Ishikawa (cell line): ENCODE results near the gene PLEKHH1.

Experiments used
- CEBPB ChIP-seq: IDR thresholded peaks from 2 replicates; pipeline ENCODE4 v1.6.1; 2012
- CREB1 ChIP-seq: IDR thresholded peaks from 2 replicates; pipeline ENCODE4 v1.6.1; 2012; ENCODE audit warnings: low read depth
- EGR1 ChIP-seq: IDR thresholded peaks from 2 replicates; pipeline ENCODE4 v1.6.1; 2012
- EP300 ChIP-seq: IDR thresholded peaks from 2 replicates; pipeline ENCODE4 v1.6.1; 2012; ENCODE audit warnings: borderline replicate concordance
- FOXM1 ChIP-seq: IDR thresholded peaks from 2 replicates; pipeline ENCODE4 v1.6.1; 2012; ENCODE audit warnings: low read depth, borderline replicate concordance
- MAX ChIP-seq: IDR thresholded peaks from 2 replicates; pipeline ENCODE4 v1.6.1; 2012
- NFIC ChIP-seq: IDR thresholded peaks from 2 replicates; pipeline ENCODE4 v1.6.1; 2012
- RAD21 ChIP-seq: IDR thresholded peaks from 2 replicates; pipeline ENCODE4 v1.6.1; 2012; ENCODE audit warnings: low read depth
- REST ChIP-seq: IDR thresholded peaks from 2 replicates; pipeline ENCODE4 v1.6.1; 2012; ENCODE audit warnings: low read depth, mild to moderate bottlenecking
- TAF1 ChIP-seq: IDR thresholded peaks from 2 replicates; pipeline ENCODE4 v1.6.1; 2012; ENCODE audit warnings: low read depth, mild to moderate bottlenecking
- TCF12 ChIP-seq: IDR thresholded peaks from 2 replicates; pipeline ENCODE4 v1.6.1; 2012; ENCODE audit warnings: low read depth
- TEAD4 ChIP-seq: IDR thresholded peaks from 2 replicates; pipeline ENCODE4 v1.6.1; 2012
- USF1 ChIP-seq: IDR thresholded peaks from 2 replicates; pipeline ENCODE4 v1.6.1; 2012
- YY1 ChIP-seq: IDR thresholded peaks from 2 replicates; pipeline ENCODE4 v1.6.1; 2012; ENCODE audit warnings: low read depth
- ZBTB7A ChIP-seq: IDR thresholded peaks from 2 replicates; pipeline ENCODE4 v1.6.1; 2012; ENCODE audit warnings: low read depth

PLEKHH1 gene

GRCh38 chr14:67609642-67610310, 76.7 kb downstream of the PLEKHH1 start:
- TF ChIP-seq USF1 (no peak), NFIC (no peak), FOXM1 (no peak), REST (no peak), TAF1 (no peak), EP300 (no peak), RAD21 (no peak), CREB1 (no peak), ZBTB7A (no peak), EGR1 (no peak), MAX (no peak), CEBPB (no peak), YY1 (no peak), TCF12 (no peak), TEAD4 (no peak)

GRCh38 chr14:67610491-67610890, 77.4 kb downstream of the PLEKHH1 start:
- TF ChIP-seq FOXM1: no peak
- TF ChIP-seq TCF12: no peak
- TF ChIP-seq RAD21: no peak
- no peak for TF ChIP-seq CEBPB
- no peak for TF ChIP-seq ZBTB7A
- TF ChIP-seq REST: no peak
- no peak for TF ChIP-seq CREB1
- no peak for TF ChIP-seq YY1

GRCh38 chr14:67618617-67619063, 85.5 kb downstream of the PLEKHH1 start:
- TF ChIP-seq MAX: no peak
- no peak for TF ChIP-seq ZBTB7A
- TF ChIP-seq RAD21: peak; percentile 75

- TF ChIP-seq MAX: peak; percentile 80
- TF ChIP-seq TAF1: no peak
- peak; percentile 18; the same call in 1 of the 2 replicates for TF ChIP-seq USF1
- no peak for TF ChIP-seq REST
- peak; percentile 45 for TF ChIP-seq TEAD4
- no peak; the same call in 1 of the 2 replicates for TF ChIP-seq YY1
- TF ChIP-seq TCF12: peak; percentile 71; the same call in 1 of the 2 replicates
- no peak for TF ChIP-seq FOXM1
- peak; percentile 14; the same call in 1 of the 2 replicates for TF ChIP-seq CEBPB
- no peak for TF ChIP-seq EP300
- peak; percentile 95 for TF ChIP-seq CREB1
- TF ChIP-seq EGR1: no peak
- no peak for TF ChIP-seq ZBTB7A
- no peak; the same call in none of the 2 replicates for TF ChIP-seq NFIC
- 0 out of 2 replicates have a peak, but pooled peaks have one; percentile 1 for TF ChIP-seq RAD21
Measured at GRCh38 chr14:67619446-67620216, 86.5 kb downstream of the PLEKHH1 start, which contains the start of gene ARG2. ARG2 (plus strand) TSS chr14:67619920; CDS start chr14:67619978, 58 bp downstream.
